GM19438 (cell line): ENCODE measurements around the gene EXOG.

Experiments used
- ATAC-seq: cut with Tn5 transposase; IDR thresholded peaks from one replicate; pipeline ENCODE4 v1.9.1; 2021; ENCODE audit warnings: low read depth; ENCODE audit not compliant: unreplicated experiment

Gene EXOG

GRCh38 chr3:38543586-38543985 lies 47.4 kb downstream of the EXOG start:
- ATAC-seq, result no peak

GRCh38 chr3:38544926-38545325 lies 48.8 kb downstream of the EXOG start:
- ATAC-seq, result no peak

- ATAC-seq, result no peak
Observed at GRCh38 chr3:38545550-38545949, 49.4 kb downstream of the EXOG start.

- no peak for ATAC-seq
Observed at GRCh38 chr3:38545983-38546382, 49.8 kb downstream of the EXOG start.

- no peak for ATAC-seq
Observed at GRCh38 chr3:38548154-38548931, 52.2 kb downstream of the EXOG start.

- ATAC-seq, result no peak
Observed at GRCh38 chr3:38549082-38549481, 52.9 kb downstream of the EXOG start.

GRCh38 chr3:38549486-38549885 lies 53.3 kb downstream of the EXOG start:
- no peak for ATAC-seq

- ATAC-seq, result no peak
Observed at GRCh38 chr3:38549957-38550840, 54.1 kb downstream of the EXOG start.

GRCh38 chr3:38551026-38551832 lies 55.1 kb downstream of the EXOG start:
- ATAC-seq, result no peak

GRCh38 chr3:38552364-38552763 lies 56.2 kb downstream of the EXOG start:
- ATAC-seq, result no peak

- ATAC-seq, result no peak
Observed at GRCh38 chr3:38553071-38553470, 56.9 kb downstream of the EXOG start.

- no peak for ATAC-seq
Observed at GRCh38 chr3:38554127-38554827, 58.1 kb downstream of the EXOG start.

GRCh38 chr3:38555149-38555840 lies 59.2 kb downstream of the EXOG start:
- no peak for ATAC-seq

- ATAC-seq, result no peak
Observed at GRCh38 chr3:38555926-38556325, 59.8 kb downstream of the EXOG start.

GRCh38 chr3:38556640-38557358 lies 60.7 kb downstream of the EXOG start:
- no peak for ATAC-seq

GRCh38 chr3:38558864-38559263 lies 62.7 kb downstream of the EXOG start:
- no peak for ATAC-seq

- no peak for ATAC-seq
Observed at GRCh38 chr3:38560284-38560683, 64.1 kb downstream of the EXOG start.

- no peak for ATAC-seq
Observed at GRCh38 chr3:38560996-38561717, 65.0 kb downstream of the EXOG start.
